ENCODE measurements around the gene WDR35.
A peak's percentile ranks its signal among the peaks of the same experiment; 100 is the strongest.

The WDR35 gene

DNA sequence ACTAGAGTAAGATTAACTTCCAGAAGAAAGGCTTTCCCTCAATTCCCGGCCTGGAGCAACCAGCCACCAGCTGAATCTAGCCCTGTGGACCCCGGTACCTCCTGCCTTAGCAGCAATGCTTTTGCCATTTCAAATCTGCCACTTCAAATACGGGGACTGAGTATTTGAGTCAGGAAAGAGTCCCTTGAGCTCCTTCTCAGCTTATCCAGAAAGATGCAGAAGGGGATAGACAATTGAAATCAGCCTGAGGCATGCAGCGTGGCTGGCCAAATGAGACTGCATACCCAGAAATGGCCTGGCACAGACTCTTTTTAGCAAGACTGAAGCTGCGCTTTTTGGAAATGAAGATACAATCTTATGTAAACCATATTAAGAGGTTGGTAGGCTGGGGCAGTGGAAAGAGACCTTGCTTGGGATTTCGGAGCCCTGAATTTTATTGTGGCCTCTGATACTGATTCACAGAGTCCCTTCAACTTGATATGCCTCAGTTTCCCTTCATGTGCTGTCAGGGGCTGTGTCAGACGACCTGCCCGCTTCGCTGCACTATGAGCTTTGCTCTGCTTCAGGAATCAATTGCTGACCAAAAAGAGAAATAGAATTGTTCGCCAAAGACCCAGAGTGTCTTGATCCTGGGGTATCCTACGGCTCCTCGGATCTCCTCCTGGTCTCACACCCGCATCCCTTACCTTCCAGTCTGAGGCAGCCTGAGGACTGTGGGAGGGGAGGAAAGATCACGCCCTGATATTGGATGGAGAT lies 21.5 kb upstream of the WDR35 start:
- DNase-seq, result no peak

DNA sequence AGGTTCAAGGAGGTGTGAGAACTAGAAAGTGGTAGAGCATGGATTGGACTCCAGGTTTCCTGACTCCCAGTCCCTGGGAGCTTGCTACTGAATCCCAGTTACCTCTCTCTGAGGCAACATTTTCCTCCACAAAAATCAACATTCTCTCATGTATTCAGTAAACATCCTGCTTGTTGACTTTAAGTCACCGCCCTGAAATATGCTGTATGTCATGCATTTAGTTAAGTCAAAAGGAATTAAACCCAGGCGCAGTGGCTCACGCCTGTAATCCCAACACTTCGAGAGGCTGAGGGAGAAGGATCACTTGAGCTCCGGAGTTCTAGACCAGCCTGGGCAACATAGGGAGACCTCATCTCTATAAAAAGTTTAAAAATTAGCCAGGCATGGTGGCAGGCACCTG lies 18.8 kb upstream of the WDR35 start:
- peak; percentile 30 for DNase-seq

DNA sequence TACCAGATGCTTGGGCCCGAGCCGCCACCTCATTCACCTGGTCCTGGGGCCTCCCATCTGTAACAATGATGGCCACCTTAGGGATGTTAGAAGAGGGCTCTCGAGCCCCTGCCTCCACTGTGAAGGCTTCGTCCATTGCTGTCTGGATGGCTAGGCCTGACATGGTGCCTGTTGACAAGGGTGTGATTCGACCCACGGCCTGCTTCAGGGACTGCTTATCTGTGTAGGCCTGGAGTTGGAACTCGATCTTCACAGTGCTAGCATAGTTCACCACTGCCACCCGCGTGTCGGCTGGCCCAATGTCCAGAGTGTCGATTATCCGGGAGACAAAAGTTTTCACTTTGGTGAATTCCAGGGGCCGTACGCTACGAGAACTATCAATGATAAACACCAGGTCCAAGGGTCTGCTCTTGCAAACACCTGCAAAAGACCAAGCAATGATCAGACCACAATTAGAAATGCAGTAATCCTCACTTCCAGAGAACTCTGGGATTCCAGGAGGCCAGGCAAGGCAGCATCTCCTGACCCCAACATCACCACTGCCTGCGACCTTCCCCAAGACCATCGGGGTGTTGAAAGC lies 16.1 kb upstream of the WDR35 start:
- no peak for DNase-seq

DNA sequence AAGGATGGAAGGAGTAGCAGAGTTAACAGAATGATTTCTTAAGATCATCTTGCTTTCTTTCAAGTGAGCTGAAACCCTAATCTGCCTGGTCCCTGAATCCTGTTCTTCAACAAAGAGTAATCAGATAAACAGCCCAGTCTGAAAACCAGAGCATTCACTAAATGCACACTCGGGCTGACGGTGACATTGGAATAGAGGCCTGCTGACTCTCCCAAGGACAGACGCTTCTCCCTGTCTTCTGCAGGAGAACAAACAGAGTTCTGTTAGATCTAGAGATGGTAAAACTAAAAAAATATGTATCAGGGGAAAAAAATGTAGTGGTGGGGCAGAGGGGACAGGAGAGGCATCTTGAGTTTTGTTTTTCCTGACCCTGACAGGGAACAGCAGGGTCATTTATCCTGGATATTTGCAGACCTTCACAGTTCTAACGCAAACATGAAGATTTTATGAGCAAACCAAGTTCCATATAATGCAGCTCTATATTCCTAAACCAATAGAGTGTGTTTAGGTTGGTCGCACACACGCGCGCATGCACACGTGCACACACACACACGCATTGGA lies 15.2 kb upstream of the WDR35 start:
- no peak for DNase-seq

DNA sequence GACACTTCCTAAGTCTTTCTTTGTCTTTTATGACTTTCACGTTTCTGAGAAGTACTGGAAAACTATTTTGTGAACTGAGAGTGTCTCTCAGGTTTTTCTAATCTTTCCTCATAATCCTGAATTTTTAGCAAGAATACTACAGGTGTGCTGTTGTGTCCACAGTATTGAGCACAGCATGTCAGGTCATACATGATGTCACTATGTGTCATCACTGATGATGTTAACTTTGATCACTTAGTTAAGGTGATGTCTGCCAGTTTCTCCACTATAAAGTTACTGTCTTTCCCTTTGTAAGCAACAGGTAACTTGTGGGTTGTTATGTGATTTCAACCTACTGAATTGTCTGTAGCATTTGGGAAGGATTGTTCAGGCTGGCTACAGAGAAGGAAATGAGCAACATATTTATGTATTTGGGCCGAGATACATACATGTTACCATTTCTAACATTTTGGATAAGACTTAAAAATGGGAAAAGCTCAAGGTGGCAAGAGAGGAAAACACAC lies 11.5 kb upstream of the WDR35 start:
- DNase-seq, result no peak

DNA sequence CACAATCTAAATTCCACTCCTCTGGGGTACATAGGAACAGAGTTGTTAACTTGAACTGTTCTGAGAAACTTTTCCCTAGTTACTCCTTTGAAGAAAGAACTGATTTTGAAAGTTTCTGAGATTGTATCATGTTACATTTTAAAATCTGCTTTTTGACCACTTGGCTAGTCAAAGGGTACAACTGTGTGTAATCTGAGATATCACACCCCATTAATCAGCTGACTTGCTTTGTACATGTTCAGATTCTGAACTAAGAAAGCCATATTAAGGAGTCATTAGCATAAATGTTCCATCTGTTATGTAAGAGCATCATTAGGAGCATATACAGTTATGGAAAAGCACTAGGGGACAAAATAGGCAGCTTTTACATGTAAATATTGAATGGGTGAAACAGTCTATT lies 3.8 kb upstream of the WDR35 start:
- no peak for DNase-seq

DNA sequence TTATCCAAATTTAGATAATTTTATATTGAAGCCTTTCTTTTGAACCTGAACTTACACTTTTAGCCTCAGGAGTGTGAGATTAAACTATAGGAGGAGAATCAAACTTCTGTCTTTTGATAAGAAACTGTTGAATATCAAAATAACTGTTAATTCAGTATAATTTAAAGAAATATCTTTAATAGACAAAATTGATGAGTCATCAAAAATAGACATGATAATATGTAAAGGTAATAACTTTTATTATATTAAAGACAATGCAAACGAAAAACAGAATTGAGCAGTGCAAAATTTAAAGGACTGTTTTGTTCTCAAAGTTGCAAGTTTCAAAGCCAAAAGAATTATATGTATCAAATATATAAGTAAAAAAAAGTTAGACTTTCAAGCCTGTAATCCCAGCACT lies 2.0 kb upstream of the WDR35 start:
- DNase-seq, result no peak

DNA sequence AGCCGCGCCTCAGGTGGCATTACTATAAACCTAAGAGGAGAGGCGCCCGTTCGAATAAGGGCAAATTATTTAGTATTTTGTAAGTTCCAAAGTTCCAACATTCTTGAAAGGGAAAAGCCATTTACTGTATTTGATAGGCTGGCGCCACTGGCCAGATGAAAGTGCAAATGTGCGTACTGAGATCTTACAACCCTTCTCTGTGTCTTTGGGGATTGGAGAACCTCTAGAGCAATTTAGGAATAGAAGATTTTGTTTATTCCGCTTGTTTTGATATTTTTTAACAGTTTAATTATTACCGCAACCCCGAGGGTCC lies 467 bp upstream of the WDR35 start:
- DNase-seq, result no peak

DNA sequence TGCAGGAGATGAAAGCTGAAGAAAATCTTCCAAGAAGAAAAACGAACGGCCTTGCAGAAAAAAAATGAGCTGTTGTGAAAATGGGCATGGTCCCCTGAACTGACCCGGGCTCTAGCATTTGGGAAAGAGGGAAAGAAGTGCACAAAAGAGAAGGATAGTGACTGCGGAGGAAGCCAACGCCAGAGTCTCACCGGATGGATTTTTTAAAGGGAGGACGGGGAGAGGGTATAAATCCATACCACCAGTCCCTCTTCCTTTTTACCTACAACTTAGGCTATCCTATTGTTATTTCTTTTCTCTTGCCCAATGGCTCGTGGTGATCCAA lies 601 bp downstream of the WDR35 start:
- no peak for DNase-seq

DNA sequence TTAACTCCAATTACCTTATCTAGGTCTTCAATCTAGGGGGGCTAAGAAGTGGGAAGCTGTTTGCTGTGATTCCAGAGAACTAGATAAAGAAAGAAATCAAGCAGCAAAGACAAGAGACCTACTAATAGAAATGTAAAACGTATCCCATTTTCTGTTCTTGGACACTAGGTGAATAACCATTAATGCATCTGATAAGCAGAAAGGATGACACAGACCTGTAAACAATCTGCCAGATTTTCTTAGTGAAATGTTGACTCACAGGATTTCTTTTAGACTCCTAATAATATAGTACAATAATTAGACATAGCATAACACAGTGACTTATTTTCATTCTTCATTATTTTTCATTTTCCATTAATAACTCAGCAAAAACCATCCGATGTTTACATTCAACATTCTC lies 1.3 kb downstream of the WDR35 start:
- no peak for DNase-seq

DNA sequence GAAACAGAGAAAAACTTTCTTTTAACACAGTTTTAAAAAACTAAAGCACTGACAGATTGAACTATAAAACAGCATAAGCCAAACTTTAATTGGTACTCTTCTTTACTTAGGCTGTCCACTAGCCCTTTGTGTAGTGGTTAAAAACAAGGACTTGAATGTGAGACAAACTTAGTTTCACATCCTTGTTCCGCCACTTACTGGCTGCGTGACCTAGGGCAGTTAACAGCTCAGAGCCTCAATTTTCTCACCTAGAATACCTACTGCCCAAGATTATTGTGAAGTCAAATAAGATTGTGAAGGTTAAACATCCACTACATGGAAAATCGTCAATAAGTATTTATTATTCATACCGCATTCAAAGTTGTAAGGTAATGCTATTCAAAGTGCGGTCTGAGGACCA lies 2.0 kb downstream of the WDR35 start:
- DNase-seq, result no peak

DNA sequence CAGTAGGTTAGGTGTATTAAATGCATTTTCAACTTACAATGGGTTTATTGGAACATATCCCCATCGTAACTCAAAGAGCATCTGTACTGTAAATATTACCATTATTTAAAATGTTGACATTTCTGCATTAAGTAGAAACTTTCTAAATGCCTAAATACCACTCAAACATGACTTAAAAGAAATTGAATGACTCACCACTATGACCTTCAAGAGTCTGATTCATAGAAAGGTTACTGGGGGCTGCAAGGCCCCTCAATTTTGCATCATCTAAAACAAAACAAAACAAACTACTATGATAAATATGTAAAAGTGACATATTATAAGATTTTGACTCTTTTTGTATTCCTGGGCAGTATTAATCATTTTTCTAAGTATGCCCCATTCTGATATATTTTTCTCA lies 7.6 kb downstream of the WDR35 start:
- peak; percentile 19 for DNase-seq

DNA sequence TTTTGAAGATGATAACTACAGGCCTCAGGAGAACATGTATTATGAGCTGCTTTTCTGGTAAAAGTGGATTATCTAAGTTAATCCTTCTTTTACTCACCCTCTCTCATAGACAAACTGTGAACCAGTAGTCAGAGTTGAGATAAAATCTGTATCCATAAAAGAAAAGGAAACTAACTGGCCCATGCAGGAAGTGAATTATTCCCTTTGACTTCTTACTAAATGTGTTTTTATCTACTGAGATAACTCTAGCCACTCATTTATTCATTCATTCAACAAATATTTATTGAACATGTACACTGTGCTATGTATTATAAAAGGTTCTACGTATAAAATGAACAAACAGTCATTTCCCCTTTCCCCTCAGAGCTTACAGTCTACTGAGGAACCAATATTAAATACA lies 10.0 kb downstream of the WDR35 start:
- DNase-seq, result no peak

DNA sequence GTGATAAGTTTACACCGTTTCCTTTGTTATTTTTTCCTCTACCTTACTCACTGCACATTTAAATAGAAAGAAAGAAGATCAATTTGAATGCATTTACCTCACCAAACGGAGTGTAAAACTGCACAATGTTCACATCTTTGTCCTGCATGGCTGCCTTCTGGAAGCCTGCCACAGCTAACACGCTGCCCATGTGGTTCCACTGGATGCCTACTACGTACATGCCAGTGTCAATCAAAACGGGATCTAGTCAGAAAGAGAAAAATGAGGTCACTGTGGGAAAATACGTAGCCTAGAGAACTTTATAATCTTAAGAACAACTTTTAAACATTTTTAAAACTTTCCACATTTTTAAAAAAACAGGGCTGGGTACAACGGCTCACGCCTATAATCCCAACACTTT lies 16.4 kb downstream of the WDR35 start:
- DNase-seq, result no peak

DNA sequence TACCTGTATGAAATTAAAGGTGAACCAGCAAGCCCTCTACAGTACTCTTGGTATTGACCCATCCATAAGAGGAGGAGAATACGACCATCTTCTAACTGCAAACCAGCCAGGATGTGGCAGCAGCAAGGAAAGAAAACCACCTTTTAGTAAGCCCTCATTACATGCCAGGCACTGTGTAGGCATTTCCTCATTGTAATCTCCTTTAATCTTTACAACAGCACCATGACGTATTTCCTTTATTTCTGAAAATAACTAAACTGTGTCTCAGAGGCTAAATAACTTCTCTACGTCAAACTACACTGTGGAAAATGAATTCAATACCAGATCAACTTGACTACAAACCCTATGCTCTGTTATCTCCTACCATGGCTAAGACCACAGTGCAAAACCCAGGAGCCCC lies 18.2 kb downstream of the WDR35 start:
- no peak for DNase-seq

DNA sequence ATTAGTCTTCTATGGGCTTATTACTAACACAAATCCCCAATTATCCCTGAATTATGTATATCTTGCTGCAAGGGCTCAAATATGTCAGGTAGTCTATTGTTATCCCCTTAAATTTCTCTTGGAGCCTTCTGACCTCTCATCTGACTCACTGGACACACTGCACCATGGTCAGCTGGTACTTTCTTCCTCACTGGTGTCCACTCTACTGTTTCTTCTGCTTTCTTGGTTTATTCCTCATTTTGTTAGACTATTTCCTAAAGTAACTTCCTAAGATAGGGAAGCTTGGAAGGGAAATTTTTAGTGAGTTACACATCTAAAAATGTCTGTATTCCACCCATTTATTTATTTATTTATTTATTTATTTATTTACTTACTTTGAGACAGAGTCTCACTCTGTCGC lies 26.5 kb downstream of the WDR35 start:
- DNase-seq, result no peak

DNA sequence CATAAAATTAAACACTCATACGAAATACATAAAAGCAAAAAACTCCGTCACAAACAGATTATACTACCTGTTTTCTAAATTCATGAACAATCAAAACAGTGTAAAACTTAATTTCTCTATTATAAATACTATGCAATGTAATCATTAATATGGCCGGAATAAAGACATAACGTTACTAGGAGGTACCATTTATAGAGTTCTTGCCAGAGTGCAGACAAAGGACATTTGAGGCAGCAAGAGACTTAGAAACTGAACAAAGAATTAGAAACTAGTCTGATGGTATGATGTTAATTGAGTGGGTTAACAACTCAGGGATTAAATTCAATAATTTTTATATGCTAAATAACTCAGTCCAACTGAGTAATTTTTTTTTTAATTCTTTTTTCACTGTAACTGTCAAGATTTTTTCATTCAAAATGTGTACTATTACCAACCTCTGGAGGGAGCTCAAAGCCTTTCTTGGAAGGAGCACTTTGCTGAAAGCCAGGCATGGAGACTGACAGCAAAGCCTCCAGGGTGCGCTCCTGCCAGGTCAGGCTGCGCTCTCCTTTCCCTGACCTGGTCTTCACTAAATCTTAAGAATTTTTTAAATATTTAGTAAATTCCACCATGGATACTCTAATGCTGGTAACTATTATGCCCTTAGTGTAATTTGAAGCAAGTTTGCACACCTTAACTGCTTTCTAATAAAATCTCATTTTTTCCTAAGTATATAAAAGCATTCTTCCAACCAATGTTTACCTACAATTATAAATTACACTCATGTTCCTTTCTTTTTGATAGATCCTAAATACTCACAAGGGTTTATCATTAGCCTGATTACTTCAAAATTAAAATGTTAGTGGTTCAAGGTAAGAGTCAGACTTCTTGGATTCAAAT lies 34.1 kb downstream of the WDR35 start:
- DNase-seq, result peak; percentile 75

DNA sequence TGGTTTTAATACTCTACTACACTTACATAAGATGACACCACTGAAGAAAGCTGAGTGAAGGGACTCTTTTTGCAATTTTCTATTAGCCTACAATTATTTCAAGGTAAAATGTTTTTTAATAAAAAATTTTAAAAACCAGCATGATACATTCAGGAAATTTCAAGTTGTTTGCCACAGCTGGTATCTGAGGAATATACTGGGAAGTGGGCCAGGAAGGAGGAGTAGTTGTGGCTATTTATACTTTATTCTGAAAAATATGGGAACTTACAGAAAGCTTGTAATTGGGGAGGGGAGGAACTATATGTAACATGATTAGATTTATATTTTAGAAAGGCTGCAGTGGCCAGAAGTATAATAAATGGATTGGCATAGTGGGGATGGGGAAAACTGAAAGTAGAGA lies 40.8 kb downstream of the WDR35 start:
- peak; percentile 59 for DNase-seq

DNA sequence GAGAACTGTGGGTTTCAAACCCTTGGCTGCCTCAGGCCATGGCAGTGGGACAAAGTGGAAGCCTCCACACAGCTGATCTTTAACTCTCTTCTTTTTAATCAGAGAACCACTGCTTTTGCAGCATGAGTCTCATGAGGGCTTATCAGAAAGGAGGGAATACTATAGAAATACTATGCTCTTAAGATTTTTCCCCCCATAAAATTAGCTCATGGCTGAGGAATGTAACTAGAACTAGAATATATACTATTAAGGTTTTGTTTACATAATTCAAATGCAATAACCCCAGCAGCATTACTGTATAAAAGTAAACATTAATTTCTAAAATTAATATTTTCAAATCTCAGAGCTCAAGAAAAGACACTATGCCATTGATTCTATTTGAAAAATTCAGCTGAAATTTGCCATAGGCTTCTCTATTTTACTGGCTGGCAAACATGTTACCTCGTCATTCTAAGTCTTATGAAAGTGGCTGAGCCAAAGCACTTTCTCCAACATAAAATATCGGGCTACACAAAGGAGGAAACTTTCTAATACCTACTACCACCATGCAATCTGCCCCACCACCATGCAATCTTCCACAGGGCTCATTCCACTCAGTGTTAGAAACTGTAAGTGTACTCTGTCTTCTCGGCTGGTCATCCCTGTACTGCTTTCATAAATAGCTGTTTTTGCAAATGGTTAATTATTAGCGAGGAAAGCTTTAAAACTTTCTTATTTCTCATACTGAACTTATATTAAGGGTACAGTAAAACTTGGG lies 42.5 kb downstream of the WDR35 start:
- DNase-seq, result peak; percentile 51

DNA sequence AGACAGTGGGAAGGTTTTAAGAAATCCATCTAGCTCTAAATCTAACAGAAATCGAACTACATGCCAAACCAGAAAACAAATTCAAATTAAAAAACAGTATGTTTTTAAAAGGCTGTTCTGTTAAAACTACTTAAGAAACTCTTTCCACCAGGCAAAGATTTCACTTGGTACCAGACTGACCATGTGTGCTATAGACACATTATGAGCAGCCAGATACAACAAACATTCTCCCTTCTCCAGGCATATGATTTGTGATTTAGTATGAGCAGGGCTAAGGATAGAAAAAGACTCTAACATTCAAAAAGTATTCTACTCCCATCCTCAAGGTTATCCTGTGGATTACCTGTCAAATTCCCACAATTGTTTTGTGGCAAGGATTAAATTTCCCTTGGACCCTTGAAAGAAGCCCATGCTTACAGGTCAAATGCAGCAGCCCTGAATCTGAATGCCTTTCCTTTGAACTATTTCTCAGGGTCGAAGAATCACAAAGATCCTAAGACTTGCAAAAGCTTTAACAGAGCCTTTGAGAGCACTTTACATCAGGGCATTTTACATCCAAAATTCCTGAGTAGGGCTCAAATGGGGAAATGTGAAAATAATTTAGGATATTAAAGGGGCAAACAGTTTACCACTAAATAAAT lies 45.6 kb downstream of the WDR35 start:
- no peak for DNase-seq

DNA sequence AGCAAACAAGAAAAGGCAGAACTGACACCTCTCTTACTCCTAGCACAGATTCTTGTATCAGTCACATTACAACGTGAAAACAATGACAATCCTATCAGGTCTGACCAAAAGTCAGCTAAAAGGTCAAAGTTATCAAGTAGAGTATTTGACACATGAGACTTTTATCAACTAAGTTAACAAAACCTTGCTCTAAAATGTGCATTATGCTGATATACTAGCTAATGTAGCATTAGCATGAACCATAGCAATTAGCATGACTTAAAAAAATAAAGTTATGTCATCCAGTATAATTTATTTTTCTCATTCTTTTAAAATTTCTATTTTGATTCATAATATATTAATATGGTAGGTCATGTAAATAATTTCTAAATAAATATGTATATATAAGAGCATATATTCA lies 46.7 kb downstream of the WDR35 start:
- no peak for DNase-seq

DNA sequence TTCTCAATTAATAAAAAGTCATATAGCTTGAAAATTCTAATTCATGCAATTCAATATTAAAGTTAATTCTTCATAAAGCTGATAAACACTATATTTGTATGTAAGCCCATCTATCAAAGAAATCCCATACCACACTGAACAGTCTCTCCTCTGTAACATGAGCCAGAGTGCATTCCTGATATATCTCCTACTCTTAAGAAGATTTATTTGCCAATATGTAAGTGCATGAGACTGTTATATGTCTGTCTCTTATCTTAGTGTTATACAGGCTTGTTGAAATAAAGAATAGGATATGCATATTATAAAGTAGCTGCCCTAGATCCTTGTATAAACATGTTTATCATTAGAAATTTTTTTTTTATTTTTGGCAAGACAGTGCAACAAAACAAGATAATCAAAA lies 47.7 kb downstream of the WDR35 start:
- no peak for DNase-seq
